Measurements from ENCODE around the gene CHST14.
"Not testable (repeated sequence)": the region's sequence is repeated elsewhere in the genome, so short reads cannot be mapped to it uniquely, and the experiment has no call there.

Gene CHST14

GRCh38 chr15:40452296-40453090 is 18.3 kb upstream of the CHST14 start:
- H3K36me3 ChIP-seq (ENCODE audit: control insufficient read depth, insufficient read depth, low read length): peaks cover 4% of the 10 kb centered on the region
- peaks cover 44% of the 10 kb centered on the region for H3K4me1 ChIP-seq (ENCODE audit: control insufficient read depth, insufficient read depth, low read length, poor library complexity, severe bottlenecking)
- 71 to 82% methylated on average over 4 to 7 of the region's 11 CpGs for WGBS, 2 experiments (ENCODE audit: insufficient coverage in 2 of 2)
- no peak overlapping the region for H3K27ac ChIP-seq (ENCODE audit: low read depth, low read length, severe bottlenecking)
- no peak overlapping the region for H3K4me3 ChIP-seq (ENCODE audit: extremely low read depth, insufficient read depth, low read length, poor library complexity, severe bottlenecking)
- no peaks in the 10 kb centered on the region for H3K9me3 ChIP-seq (ENCODE audit: control insufficient read depth, low read length)

- H3K4me3 ChIP-seq (ENCODE audit: extremely low read depth, insufficient read depth, low read length, poor library complexity, severe bottlenecking); H3K36me3 ChIP-seq (ENCODE audit: control insufficient read depth, insufficient read depth, low read length); H3K27ac ChIP-seq (ENCODE audit: low read depth, low read length, severe bottlenecking); H3K9me3 ChIP-seq (ENCODE audit: control insufficient read depth, low read length): not testable (repeated sequence)
- H3K4me1 ChIP-seq (ENCODE audit: control insufficient read depth, insufficient read depth, low read length, poor library complexity, severe bottlenecking): peaks cover 44% of the 10 kb centered on the region
- 100% methylated on average over 1 of the region's 3 CpGs for WGBS, 2 experiments (ENCODE audit: insufficient coverage in 2 of 2)
These were observed 16.8 kb upstream of the CHST14 start for GRCh38 chr15:40453941-40454340.

GRCh38 chr15:40454904-40455391 is 15.8 kb upstream of the CHST14 start:
- 20 to 55% methylated on average over 1 to 8 of the region's 9 CpGs for WGBS, 2 experiments (ENCODE audit: insufficient coverage in 2 of 2)
- H3K9me3 ChIP-seq (ENCODE audit: control insufficient read depth, low read length): no peaks in the 10 kb centered on the region
- H3K27ac ChIP-seq (ENCODE audit: low read depth, low read length, severe bottlenecking): peak overlapping the region; percentile 41
- H3K4me1 ChIP-seq (ENCODE audit: control insufficient read depth, insufficient read depth, low read length, poor library complexity, severe bottlenecking): peaks cover 44% of the 10 kb centered on the region
- H3K36me3 ChIP-seq (ENCODE audit: control insufficient read depth, insufficient read depth, low read length): peaks cover 20% of the 10 kb centered on the region
- no peak overlapping the region for H3K4me3 ChIP-seq (ENCODE audit: extremely low read depth, insufficient read depth, low read length, poor library complexity, severe bottlenecking)

GRCh38 chr15:40456299-40456712 is 14.5 kb upstream of the CHST14 start:
- 78 to 87% methylated on average over 7 of the region's 7 CpGs for WGBS, 2 experiments (ENCODE audit: insufficient coverage in 2 of 2)

GRCh38 chr15:40456738-40457137 is 14.0 kb upstream of the CHST14 start:
- peaks cover 39% of the 10 kb centered on the region for H3K4me1 ChIP-seq (ENCODE audit: control insufficient read depth, insufficient read depth, low read length, poor library complexity, severe bottlenecking)
- no peak overlapping the region for H3K27ac ChIP-seq (ENCODE audit: low read depth, low read length, severe bottlenecking)
- H3K4me3 ChIP-seq (ENCODE audit: extremely low read depth, insufficient read depth, low read length, poor library complexity, severe bottlenecking): no peak overlapping the region
- H3K9me3 ChIP-seq (ENCODE audit: control insufficient read depth, low read length): no peaks in the 10 kb centered on the region
- WGBS, 2 experiments (ENCODE audit: insufficient coverage in 2 of 2): 83 to 95% methylated on average over 3 of the region's 4 CpGs
- peaks cover 26% of the 10 kb centered on the region for H3K36me3 ChIP-seq (ENCODE audit: control insufficient read depth, insufficient read depth, low read length)

More at GRCh38 chr15:40456299-40456712, 14.5 kb upstream of the CHST14 start:
- Histone ChIP-seq H3K4me3 (ENCODE audit: extremely low read depth, insufficient read depth, low read length, poor library complexity, severe bottlenecking) (no peak overlapping the region), H3K4me1 (ENCODE audit: control insufficient read depth, insufficient read depth, low read length, poor library complexity, severe bottlenecking) (peaks cover 40% of the 10 kb centered on the region), H3K27ac (ENCODE audit: low read depth, low read length, severe bottlenecking) (no peak overlapping the region), H3K36me3 (ENCODE audit: control insufficient read depth, insufficient read depth, low read length) (peaks cover 23% of the 10 kb centered on the region), H3K9me3 (ENCODE audit: control insufficient read depth, low read length) (no peaks in the 10 kb centered on the region)

- Histone ChIP-seq H3K9me3 (ENCODE audit: control insufficient read depth, low read length) (no peaks in the 10 kb centered on the region), H3K27ac (ENCODE audit: low read depth, low read length, severe bottlenecking) (no peak overlapping the region), H3K36me3 (ENCODE audit: control insufficient read depth, insufficient read depth, low read length) (peaks cover 45% of the 10 kb centered on the region), H3K4me3 (ENCODE audit: extremely low read depth, insufficient read depth, low read length, poor library complexity, severe bottlenecking) (no peak overlapping the region), H3K4me1 (ENCODE audit: control insufficient read depth, insufficient read depth, low read length, poor library complexity, severe bottlenecking) (peaks cover 26% of the 10 kb centered on the region)
- 96% methylated on average over 37 of the region's 37 CpGs for WGBS, 2 experiments (ENCODE audit: insufficient coverage in 2 of 2)
These were observed 12.1 kb upstream of the CHST14 start for GRCh38 chr15:40458495-40459371.

- Histone ChIP-seq H3K4me1 (ENCODE audit: control insufficient read depth, insufficient read depth, low read length, poor library complexity, severe bottlenecking) (peaks cover 18% of the 10 kb centered on the region), H3K9me3 (ENCODE audit: control insufficient read depth, low read length) (no peaks in the 10 kb centered on the region), H3K36me3 (ENCODE audit: control insufficient read depth, insufficient read depth, low read length) (peaks cover 53% of the 10 kb centered on the region), H3K4me3 (ENCODE audit: extremely low read depth, insufficient read depth, low read length, poor library complexity, severe bottlenecking) (no peak overlapping the region), H3K27ac (ENCODE audit: low read depth, low read length, severe bottlenecking) (no peak overlapping the region)
- 94 to 96% methylated on average over 11 to 19 of the region's 19 CpGs for WGBS, 2 experiments (ENCODE audit: insufficient coverage in 2 of 2)
These were observed 11.3 kb upstream of the CHST14 start for GRCh38 chr15:40459391-40460015.

- Histone ChIP-seq H3K9me3 (ENCODE audit: control insufficient read depth, low read length) (no peaks in the 10 kb centered on the region), H3K4me1 (ENCODE audit: control insufficient read depth, insufficient read depth, low read length, poor library complexity, severe bottlenecking) (peaks cover 9% of the 10 kb centered on the region), H3K27ac (ENCODE audit: low read depth, low read length, severe bottlenecking) (no peak overlapping the region), H3K4me3 (ENCODE audit: extremely low read depth, insufficient read depth, low read length, poor library complexity, severe bottlenecking) (no peak overlapping the region), H3K36me3 (ENCODE audit: control insufficient read depth, insufficient read depth, low read length) (peaks cover 62% of the 10 kb centered on the region)
- 83 to 94% methylated on average over 2 of the region's 2 CpGs for WGBS, 2 experiments (ENCODE audit: insufficient coverage in 2 of 2)
These were observed 10.4 kb upstream of the CHST14 start for GRCh38 chr15:40460404-40460803.

- WGBS, 2 experiments (ENCODE audit: insufficient coverage in 2 of 2): 92 to 95% methylated on average over 5 to 16 of the region's 21 CpGs
- Histone ChIP-seq H3K27ac (ENCODE audit: low read depth, low read length, severe bottlenecking) (no peak overlapping the region), H3K9me3 (ENCODE audit: control insufficient read depth, low read length) (no peaks in the 10 kb centered on the region), H3K4me1 (ENCODE audit: control insufficient read depth, insufficient read depth, low read length, poor library complexity, severe bottlenecking) (no peaks in the 10 kb centered on the region), H3K4me3 (ENCODE audit: extremely low read depth, insufficient read depth, low read length, poor library complexity, severe bottlenecking) (no peak overlapping the region), H3K36me3 (ENCODE audit: control insufficient read depth, insufficient read depth, low read length) (peaks cover 77% of the 10 kb centered on the region)
These were observed 8.8 kb upstream of the CHST14 start for GRCh38 chr15:40461958-40462357.

- peaks cover 84% of the 10 kb centered on the region for H3K36me3 ChIP-seq (ENCODE audit: control insufficient read depth, insufficient read depth, low read length)
- no peak overlapping the region for H3K4me3 ChIP-seq (ENCODE audit: extremely low read depth, insufficient read depth, low read length, poor library complexity, severe bottlenecking)
- H3K27ac ChIP-seq (ENCODE audit: low read depth, low read length, severe bottlenecking): no peak overlapping the region
- 96 to 100% methylated on average over 1 to 2 of the region's 2 CpGs for WGBS, 2 experiments (ENCODE audit: insufficient coverage in 2 of 2)
- no peaks in the 10 kb centered on the region for H3K9me3 ChIP-seq (ENCODE audit: control insufficient read depth, low read length)
- H3K4me1 ChIP-seq (ENCODE audit: control insufficient read depth, insufficient read depth, low read length, poor library complexity, severe bottlenecking): no peaks in the 10 kb centered on the region
These were observed 7.5 kb upstream of the CHST14 start for GRCh38 chr15:40463279-40463678.
